ENCODE measurements around the gene SETBP1.

Gene SETBP1

DNA sequence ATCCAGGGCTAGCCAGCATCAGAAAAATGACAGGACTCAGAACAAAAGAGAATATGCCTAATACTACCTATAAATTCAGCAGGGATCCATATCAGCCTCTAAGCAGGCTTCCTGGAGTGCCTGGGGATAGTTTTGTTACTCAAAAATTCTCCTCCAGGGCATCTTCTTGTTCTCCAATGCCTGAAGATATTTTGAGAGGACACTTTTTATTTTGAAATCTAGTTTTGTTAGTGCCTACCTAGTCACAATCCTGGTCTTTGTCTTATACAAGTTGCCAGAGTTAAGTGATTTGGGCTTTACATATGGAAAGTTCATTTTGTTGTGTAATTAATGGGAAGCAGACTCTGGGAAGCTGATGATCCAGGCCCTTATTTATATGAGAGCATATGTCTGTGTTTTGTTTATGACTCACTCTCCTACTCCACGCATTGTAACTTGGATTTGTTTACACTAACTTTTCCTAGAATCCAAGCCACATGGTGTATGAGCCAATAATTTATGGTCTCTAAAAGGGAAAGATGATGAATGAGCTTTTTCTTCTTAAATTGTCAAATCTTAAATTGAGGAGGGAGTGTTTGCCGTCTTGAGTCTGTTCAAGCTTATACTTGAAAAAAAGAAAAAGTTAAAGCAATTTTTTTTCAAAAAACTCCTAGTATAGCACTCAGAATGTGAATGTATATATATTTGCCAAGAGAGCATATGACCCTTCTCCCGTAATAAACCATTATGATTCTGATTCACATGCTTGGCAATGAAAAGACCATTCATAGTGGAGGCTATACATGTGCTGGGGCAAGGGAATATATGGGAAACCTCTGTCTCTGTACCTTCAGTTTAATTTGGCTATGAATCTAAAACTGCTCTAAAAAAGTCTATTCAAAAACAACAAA, 370.3 kb downstream of the SETBP1 start (continued):
- TF ChIP-seq ZNF280C (tag by site-specific recombination; IDR thresholded peaks at IDR 0.05) (no peak), ZNF2 (tag by site-specific recombination; IDR thresholded peaks at IDR 0.05) (peak; percentile 30; the same call in 1 of the 2 replicates), ZNF138 (tag by site-specific recombination; IDR thresholded peaks at IDR 0.05; ENCODE audit: borderline replicate concordance) (no peak), ZNF394 (tag by site-specific recombination; IDR thresholded peaks at IDR 0.05; ENCODE audit: borderline replicate concordance) (peak; percentile 45; the same call in 1 of the 2 replicates), SCRT2 (tag by site-specific recombination; IDR thresholded peaks at IDR 0.05) (no peak), ZNF580 (tag by site-specific recombination; IDR thresholded peaks at IDR 0.05) (no peak), INSM2 (tag by site-specific recombination; IDR thresholded peaks at IDR 0.05) (peak; percentile 86), ZFP37 (tag by site-specific recombination; IDR thresholded peaks at IDR 0.05) (no peak), ZNF121 (tag by site-specific recombination; IDR thresholded peaks at IDR 0.05) (no peak), ZNF654 (tag by site-specific recombination; IDR thresholded peaks at IDR 0.05; ENCODE audit: low read depth) (peak; percentile 19), ZNF350 (tag by site-specific recombination; IDR thresholded peaks at IDR 0.05) (no peak)
- TF ChIP-seq, protein P1, sequence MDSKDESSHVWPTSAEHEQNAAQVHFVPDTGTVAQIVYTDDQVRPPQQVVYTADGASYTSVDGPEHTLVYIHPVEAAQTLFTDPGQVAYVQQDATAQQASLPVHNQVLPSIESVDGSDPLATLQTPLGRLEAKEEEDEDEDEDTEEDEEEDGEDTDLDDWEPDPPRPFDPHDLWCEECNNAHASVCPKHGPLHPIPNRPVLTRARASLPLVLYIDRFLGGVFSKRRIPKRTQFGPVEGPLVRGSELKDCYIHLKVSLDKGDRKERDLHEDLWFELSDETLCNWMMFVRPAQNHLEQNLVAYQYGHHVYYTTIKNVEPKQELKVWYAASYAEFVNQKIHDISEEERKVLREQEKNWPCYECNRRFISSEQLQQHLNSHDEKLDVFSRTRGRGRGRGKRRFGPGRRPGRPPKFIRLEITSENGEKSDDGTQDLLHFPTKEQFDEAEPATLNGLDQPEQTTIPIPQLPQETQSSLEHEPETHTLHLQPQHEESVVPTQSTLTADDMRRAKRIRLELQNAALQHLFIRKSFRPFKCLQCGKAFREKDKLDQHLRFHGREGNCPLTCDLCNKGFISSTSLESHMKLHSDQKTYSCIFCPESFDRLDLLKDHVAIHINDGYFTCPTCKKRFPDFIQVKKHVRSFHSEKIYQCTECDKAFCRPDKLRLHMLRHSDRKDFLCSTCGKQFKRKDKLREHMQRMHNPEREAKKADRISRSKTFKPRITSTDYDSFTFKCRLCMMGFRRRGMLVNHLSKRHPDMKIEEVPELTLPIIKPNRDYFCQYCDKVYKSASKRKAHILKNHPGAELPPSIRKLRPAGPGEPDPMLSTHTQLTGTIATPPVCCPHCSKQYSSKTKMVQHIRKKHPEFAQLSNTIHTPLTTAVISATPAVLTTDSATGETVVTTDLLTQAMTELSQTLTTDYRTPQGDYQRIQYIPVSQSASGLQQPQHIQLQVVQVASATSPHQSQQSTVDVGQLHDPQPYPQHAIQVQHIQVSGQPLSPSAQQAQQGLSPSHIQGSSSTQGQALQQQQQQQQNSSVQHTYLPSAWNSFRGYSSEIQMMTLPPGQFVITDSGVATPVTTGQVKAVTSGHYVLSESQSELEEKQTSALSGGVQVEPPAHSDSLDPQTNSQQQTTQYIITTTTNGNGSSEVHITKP (tag by site-specific recombination; IDR thresholded peaks at IDR 0.05): 0 out of 2 replicates have a peak, but pooled peaks have one; percentile 39
- TF ChIP-seq, protein P2, sequence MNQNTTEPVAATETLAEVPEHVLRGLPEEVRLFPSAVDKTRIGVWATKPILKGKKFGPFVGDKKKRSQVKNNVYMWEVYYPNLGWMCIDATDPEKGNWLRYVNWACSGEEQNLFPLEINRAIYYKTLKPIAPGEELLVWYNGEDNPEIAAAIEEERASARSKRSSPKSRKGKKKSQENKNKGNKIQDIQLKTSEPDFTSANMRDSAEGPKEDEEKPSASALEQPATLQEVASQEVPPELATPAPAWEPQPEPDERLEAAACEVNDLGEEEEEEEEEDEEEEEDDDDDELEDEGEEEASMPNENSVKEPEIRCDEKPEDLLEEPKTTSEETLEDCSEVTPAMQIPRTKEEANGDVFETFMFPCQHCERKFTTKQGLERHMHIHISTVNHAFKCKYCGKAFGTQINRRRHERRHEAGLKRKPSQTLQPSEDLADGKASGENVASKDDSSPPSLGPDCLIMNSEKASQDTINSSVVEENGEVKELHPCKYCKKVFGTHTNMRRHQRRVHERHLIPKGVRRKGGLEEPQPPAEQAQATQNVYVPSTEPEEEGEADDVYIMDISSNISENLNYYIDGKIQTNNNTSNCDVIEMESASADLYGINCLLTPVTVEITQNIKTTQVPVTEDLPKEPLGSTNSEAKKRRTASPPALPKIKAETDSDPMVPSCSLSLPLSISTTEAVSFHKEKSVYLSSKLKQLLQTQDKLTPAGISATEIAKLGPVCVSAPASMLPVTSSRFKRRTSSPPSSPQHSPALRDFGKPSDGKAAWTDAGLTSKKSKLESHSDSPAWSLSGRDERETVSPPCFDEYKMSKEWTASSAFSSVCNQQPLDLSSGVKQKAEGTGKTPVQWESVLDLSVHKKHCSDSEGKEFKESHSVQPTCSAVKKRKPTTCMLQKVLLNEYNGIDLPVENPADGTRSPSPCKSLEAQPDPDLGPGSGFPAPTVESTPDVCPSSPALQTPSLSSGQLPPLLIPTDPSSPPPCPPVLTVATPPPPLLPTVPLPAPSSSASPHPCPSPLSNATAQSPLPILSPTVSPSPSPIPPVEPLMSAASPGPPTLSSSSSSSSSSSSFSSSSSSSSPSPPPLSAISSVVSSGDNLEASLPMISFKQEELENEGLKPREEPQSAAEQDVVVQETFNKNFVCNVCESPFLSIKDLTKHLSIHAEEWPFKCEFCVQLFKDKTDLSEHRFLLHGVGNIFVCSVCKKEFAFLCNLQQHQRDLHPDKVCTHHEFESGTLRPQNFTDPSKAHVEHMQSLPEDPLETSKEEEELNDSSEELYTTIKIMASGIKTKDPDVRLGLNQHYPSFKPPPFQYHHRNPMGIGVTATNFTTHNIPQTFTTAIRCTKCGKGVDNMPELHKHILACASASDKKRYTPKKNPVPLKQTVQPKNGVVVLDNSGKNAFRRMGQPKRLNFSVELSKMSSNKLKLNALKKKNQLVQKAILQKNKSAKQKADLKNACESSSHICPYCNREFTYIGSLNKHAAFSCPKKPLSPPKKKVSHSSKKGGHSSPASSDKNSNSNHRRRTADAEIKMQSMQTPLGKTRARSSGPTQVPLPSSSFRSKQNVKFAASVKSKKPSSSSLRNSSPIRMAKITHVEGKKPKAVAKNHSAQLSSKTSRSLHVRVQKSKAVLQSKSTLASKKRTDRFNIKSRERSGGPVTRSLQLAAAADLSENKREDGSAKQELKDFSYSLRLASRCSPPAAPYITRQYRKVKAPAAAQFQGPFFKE (tag by site-specific recombination; IDR thresholded peaks at IDR 0.05; ENCODE audit: borderline replicate concordance): no peak
- TF ChIP-seq, protein P3, sequence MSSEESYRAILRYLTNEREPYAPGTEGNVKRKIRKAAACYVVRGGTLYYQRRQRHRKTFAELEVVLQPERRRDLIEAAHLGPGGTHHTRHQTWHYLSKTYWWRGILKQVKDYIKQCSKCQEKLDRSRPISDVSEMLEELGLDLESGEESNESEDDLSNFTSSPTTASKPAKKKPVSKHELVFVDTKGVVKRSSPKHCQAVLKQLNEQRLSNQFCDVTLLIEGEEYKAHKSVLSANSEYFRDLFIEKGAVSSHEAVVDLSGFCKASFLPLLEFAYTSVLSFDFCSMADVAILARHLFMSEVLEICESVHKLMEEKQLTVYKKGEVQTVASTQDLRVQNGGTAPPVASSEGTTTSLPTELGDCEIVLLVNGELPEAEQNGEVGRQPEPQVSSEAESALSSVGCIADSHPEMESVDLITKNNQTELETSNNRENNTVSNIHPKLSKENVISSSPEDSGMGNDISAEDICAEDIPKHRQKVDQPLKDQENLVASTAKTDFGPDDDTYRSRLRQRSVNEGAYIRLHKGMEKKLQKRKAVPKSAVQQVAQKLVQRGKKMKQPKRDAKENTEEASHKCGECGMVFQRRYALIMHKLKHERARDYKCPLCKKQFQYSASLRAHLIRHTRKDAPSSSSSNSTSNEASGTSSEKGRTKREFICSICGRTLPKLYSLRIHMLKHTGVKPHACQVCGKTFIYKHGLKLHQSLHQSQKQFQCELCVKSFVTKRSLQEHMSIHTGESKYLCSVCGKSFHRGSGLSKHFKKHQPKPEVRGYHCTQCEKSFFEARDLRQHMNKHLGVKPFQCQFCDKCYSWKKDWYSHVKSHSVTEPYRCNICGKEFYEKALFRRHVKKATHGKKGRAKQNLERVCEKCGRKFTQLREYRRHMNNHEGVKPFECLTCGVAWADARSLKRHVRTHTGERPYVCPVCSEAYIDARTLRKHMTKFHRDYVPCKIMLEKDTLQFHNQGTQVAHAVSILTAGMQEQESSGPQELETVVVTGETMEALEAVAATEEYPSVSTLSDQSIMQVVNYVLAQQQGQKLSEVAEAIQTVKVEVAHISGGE (tag by site-specific recombination; conservative IDR thresholded peaks at IDR 0.05; ENCODE audit: low read depth): no peak
- TF ChIP-seq, protein P4, sequence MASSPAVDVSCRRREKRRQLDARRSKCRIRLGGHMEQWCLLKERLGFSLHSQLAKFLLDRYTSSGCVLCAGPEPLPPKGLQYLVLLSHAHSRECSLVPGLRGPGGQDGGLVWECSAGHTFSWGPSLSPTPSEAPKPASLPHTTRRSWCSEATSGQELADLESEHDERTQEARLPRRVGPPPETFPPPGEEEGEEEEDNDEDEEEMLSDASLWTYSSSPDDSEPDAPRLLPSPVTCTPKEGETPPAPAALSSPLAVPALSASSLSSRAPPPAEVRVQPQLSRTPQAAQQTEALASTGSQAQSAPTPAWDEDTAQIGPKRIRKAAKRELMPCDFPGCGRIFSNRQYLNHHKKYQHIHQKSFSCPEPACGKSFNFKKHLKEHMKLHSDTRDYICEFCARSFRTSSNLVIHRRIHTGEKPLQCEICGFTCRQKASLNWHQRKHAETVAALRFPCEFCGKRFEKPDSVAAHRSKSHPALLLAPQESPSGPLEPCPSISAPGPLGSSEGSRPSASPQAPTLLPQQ (tag by site-specific recombination; IDR thresholded peaks at IDR 0.05): peak; percentile 69
